Activated CD8-positive, alpha-beta memory T cell treated with anti-CD3 and anti-CD28 coated beads for 48 hours (primary cell): ENCODE data around the gene AXL.
A peak's percentile ranks its signal among the peaks of the same experiment; 100 is the strongest.
"Not testable (repeated sequence)": the region's sequence is repeated elsewhere in the genome, so short reads cannot be mapped to it uniquely, and the experiment has no call there.

Experiments used
- DNase-seq, 3 experiments: peaks; one replicate each; pipeline ENCODE4 v3.0.0-alpha.2; 2020; ENCODE audit warnings: low read depth in 2 of 3, low spot score in 2 of 3

The AXL gene

GRCh38 chr19:41269571-41269970 lies 50.5 kb downstream of the AXL start:
- DNase-seq, result no peak

- DNase-seq, result no peak
Measured at GRCh38 chr19:41273076-41273475, 54.1 kb downstream of the AXL start.

GRCh38 chr19:41274802-41275201 lies 55.8 kb downstream of the AXL start:
- no peak for DNase-seq

- no peak for DNase-seq
Measured at GRCh38 chr19:41276231-41276630, 57.2 kb downstream of the AXL start.

- no peak for DNase-seq
Measured at GRCh38 chr19:41278478-41278877, 59.5 kb downstream of the AXL start.

GRCh38 chr19:41288673-41289530 lies 69.9 kb downstream of the AXL start:
- DNase-seq, result no peak

GRCh38 chr19:41289814-41290213 lies 70.8 kb downstream of the AXL start:
- DNase-seq, result not testable (repeated sequence)

- no peak for DNase-seq
Measured at GRCh38 chr19:41294393-41294792, 75.4 kb downstream of the AXL start.

- DNase-seq, result no peak
Measured at GRCh38 chr19:41295499-41295898, 76.5 kb downstream of the AXL start.

GRCh38 chr19:41296433-41296871 lies 77.4 kb downstream of the AXL start:
- no peak for DNase-seq

GRCh38 chr19:41297628-41298347 lies 78.8 kb downstream of the AXL start:
- no peak for DNase-seq

- DNase-seq, result no peak
Measured at GRCh38 chr19:41298348-41298964, 79.4 kb downstream of the AXL start.

GRCh38 chr19:41299046-41299754 lies 80.2 kb downstream of the AXL start:
- DNase-seq, result no peak

- DNase-seq, result no peak
Measured at GRCh38 chr19:41299755-41300089, 80.7 kb downstream of the AXL start.

- no peak for DNase-seq
Measured at GRCh38 chr19:41300555-41300954, 81.5 kb downstream of the AXL start.

GRCh38 chr19:41302624-41303351 lies 83.8 kb downstream of the AXL start:
- DNase-seq, result peak in 2 of 3 experiments; percentile 58 to 74

GRCh38 chr19:41303954-41304353 lies 84.9 kb downstream of the AXL start:
- no peak for DNase-seq

- no peak for DNase-seq
Measured at GRCh38 chr19:41304706-41305483, 85.9 kb downstream of the AXL start.

- no peak for DNase-seq
Measured at GRCh38 chr19:41305927-41306793, 87.1 kb downstream of the AXL start.
